CD8-positive, alpha-beta memory T cell (primary cell): ENCODE results near the gene PIK3R3. TPM values are rescaled to one million over a fixed set of nuclear protein-coding genes. Genes with fewer than 3 reads are reported as not detected.

Experiments
- CTCF ChIA-PET: fragments of 350-600 bp; sonication (Branson Sonifier 250); formaldehyde crosslinking; loops from one replicate; lab custom pipeline; 2021; ENCODE audit warnings: antibody characterized with exemption; lab: Charles Lee
- POLR2A ChIA-PET: fragments of 350-600 bp; sonication (Branson Sonifier 250); formaldehyde crosslinking; loops from one replicate; lab custom pipeline; 2021; ENCODE audit warnings: antibody characterized with exemption; lab: Charles Lee
- DNase-seq, 5 donors: peaks; one replicate each; pipeline versions ENCODE4 v3.0.0 to v3.0.0-alpha.2; 2020 to 2022; ENCODE audit warnings: mixed read lengths in 1 of 5
- H3K27ac ChIP-seq: one replicate; pipeline ENCODE4 v1.7.0; 2013; ENCODE audit warnings: low read depth, mild to moderate bottlenecking, low read length, moderate library complexity
- H3K27me3 ChIP-seq: 2 replicates; pipeline ENCODE4 v1.7.0; 2013; ENCODE audit warnings: low read length, mild to moderate bottlenecking; ENCODE audit not compliant: insufficient read depth, poor library complexity, severe bottlenecking
- H3K36me3 ChIP-seq: 2 replicates; pipeline ENCODE4 v1.7.0; 2013; ENCODE audit warnings: mild to moderate bottlenecking, low read length, moderate library complexity; ENCODE audit not compliant: insufficient read depth
- H3K4me1 ChIP-seq: 2 replicates; pipeline ENCODE4 v1.7.0; 2013; ENCODE audit warnings: mild to moderate bottlenecking, low read length, moderate library complexity; ENCODE audit not compliant: insufficient read depth
- H3K4me3 ChIP-seq: 2 replicates; pipeline ENCODE4 v1.7.0; 2013; ENCODE audit warnings: mild to moderate bottlenecking, low read length
- H3K9me3 ChIP-seq: 2 replicates; pipeline ENCODE4 v1.7.0; 2013; ENCODE audit warnings: mild to moderate bottlenecking, low read length
- H3K27ac Mint-ChIP-seq, 8 donors: one replicate each; pipeline ENCODE4 v1.8.0; 2020 to 2021; ENCODE audit warnings: mixed read lengths in 8 of 8, mild to moderate bottlenecking in 6 of 8, inconsistent platforms in 3 of 8, moderate library complexity in 3 of 8
- H3K27me3 Mint-ChIP-seq, 2 donors: one replicate each; pipeline ENCODE4 v1.8.0; 2020 to 2021; ENCODE audit warnings: mixed read lengths in 2 of 2, mild to moderate bottlenecking in 1 of 2, moderate library complexity in 1 of 2
- H3K36me3 Mint-ChIP-seq, 3 donors: one replicate each; pipeline ENCODE4 v1.8.0; 2020 to 2021; ENCODE audit warnings: mixed read lengths in 3 of 3, inconsistent platforms in 1 of 3, mild to moderate bottlenecking in 1 of 3
- H3K4me1 Mint-ChIP-seq, 3 donors: one replicate each; pipeline ENCODE4 v1.8.0; 2020 to 2021; ENCODE audit warnings: mixed read lengths in 3 of 3, inconsistent platforms in 1 of 3, mild to moderate bottlenecking in 1 of 3
- H3K4me3 Mint-ChIP-seq, 7 donors: one replicate each; pipeline ENCODE4 v1.8.0; 2020 to 2021; ENCODE audit warnings: mixed read lengths in 7 of 7, mild to moderate bottlenecking in 6 of 7, moderate library complexity in 4 of 7, inconsistent platforms in 2 of 7
- H3K9me3 Mint-ChIP-seq, 5 donors: one replicate each; pipeline ENCODE4 v1.8.0; 2020 to 2022; ENCODE audit warnings: mixed read lengths in 5 of 5, mild to moderate bottlenecking in 3 of 5, moderate library complexity in 2 of 5, inconsistent platforms in 1 of 5
- polyA plus RNA-seq: library from polyadenylated mRNA; unstranded; fragments of 300-500 nt; fragmentation: Illumina TruSeq; gene quantifications from one replicate; pipeline ENCODE4 v1.2.3, GENCODE V29; 2021
- total RNA-seq, 2 experiments: library from RNA; stranded (reverse); gene quantifications; one replicate each; pipeline ENCODE4 v1.2.3, GENCODE V29; 2021

The PIK3R3 gene
- total and polyA plus RNA-seq, 3 experiments from 2014 or later, result 3.3 to 4.7 (median 4.3) TPM

DNA sequence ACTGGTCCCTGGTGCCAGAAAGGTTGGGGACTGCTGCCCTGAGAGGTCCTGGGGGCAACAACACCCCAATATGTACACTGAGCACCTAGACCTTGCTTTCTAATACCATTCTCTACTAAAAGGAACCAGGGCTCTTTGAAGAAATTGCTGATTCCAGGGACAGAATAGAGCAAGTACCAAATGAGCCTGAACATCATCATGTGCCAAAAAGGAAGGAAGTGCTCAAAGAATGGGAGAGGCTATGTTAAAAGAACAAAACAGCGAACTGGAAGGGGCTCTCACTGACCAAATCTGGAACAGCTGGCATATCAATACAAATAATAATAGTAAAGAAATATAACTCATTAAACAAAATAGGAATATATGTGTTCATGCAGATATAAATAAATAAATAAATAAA lies 50.8 kb downstream of the PIK3R3 start:
- H3K27ac ChIP-seq, result no peak overlapping the region
- H3K9me3 ChIP-seq, result no peaks in the 10 kb centered on the region
- DNase-seq, result no peak
- ChIA-PET CTCF (no interaction called here), POLR2A (no interaction called here)
- Mint-ChIP-seq H3K27ac (no peak overlapping the region), H3K4me3 (no peak overlapping the region), H3K4me1 (no peaks in the 10 kb centered on the region), H3K27me3 (peaks cover 1 to 4% of the 10 kb centered on the region in 2 donors), H3K9me3 (no peaks in the 10 kb centered on the region), H3K36me3 (peaks cover 0 to 14% (median 0%) of the 10 kb centered on the region in 3 donors)
- H3K4me1 ChIP-seq, result no peaks in the 10 kb centered on the region
- no peaks in the 10 kb centered on the region for H3K27me3 ChIP-seq
- H3K4me3 ChIP-seq, result no peak overlapping the region
- H3K36me3 ChIP-seq, result no peaks in the 10 kb centered on the region

DNA sequence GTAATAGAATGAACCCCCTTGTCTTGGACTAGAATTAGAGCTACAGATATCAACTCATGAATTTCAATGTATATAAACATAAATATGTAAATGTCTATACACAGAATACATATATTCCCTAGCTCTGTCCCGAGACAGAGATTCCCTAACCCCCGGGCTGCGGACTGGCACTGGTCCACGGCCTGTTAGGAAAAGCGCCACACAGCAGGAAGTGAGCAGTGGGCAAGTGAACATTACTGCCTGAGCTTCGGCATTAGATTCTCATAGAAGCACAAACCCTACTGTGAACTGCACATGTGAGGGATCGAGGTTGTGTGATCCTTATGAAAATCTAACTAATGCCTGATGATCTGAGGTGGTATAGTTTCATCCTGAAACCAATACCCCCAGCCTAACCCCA lies 51.2 kb downstream of the PIK3R3 start:
- H3K4me1 ChIP-seq, result no peaks in the 10 kb centered on the region
- no peak for DNase-seq
- no peaks in the 10 kb centered on the region for H3K9me3 ChIP-seq
- no peak overlapping the region for H3K4me3 ChIP-seq
- H3K27me3 ChIP-seq, result no peaks in the 10 kb centered on the region
- Mint-ChIP-seq H3K27me3 (peaks cover 0 to 4% of the 10 kb centered on the region in 2 donors), H3K36me3 (peaks cover 0 to 14% (median 0%) of the 10 kb centered on the region in 3 donors), H3K4me1 (no peaks in the 10 kb centered on the region), H3K4me3 (no peak overlapping the region), H3K27ac (no peak overlapping the region), H3K9me3 (no peaks in the 10 kb centered on the region)
- CTCF ChIA-PET, result no interaction called here
- H3K36me3 ChIP-seq, result no peaks in the 10 kb centered on the region
- POLR2A ChIA-PET, result no interaction called here
- H3K27ac ChIP-seq, result no peak overlapping the region

DNA sequence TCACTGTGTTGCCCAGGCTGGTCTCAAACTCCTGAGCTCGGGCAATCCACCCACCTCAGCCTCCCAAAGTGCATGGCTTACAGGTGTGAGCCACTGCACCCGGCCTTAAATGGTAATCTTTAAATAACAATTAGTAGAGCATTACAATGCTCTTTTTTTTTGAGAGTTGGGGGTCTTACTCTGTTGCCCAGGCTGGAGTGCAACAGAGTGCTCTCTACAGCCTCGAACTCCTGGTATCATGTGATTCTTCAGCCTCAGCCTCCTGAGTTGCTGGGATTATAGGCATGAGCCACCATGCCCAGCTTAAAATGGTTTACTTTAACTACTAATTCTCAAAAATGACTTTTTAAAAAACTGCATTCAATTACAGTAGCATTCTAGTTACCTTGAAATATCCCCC lies 52.2 kb downstream of the PIK3R3 start:
- H3K4me1 ChIP-seq, result no peaks in the 10 kb centered on the region
- H3K27ac ChIP-seq, result no peak overlapping the region
- H3K36me3 ChIP-seq, result no peaks in the 10 kb centered on the region
- H3K27me3 Mint-ChIP-seq, result peaks cover 0 to 4% of the 10 kb centered on the region in 2 donors
- H3K9me3 Mint-ChIP-seq, result no peaks in the 10 kb centered on the region
- ChIA-PET CTCF (no interaction called here), POLR2A (interaction anchor here (0.6 kb wide), 1 partner anchor 50 kb away, joined by 3 read pairs; no protein-coding TSS in a partner anchor)
- no peak overlapping the region for H3K27ac Mint-ChIP-seq
- no peaks in the 10 kb centered on the region for H3K27me3 ChIP-seq
- no peak overlapping the region for H3K4me3 Mint-ChIP-seq
- no peaks in the 10 kb centered on the region for H3K9me3 ChIP-seq
- no peak overlapping the region for H3K4me3 ChIP-seq
- DNase-seq, result no peak
- H3K36me3 Mint-ChIP-seq, result peaks cover 0 to 14% (median 3%) of the 10 kb centered on the region in 3 donors
- no peaks in the 10 kb centered on the region for H3K4me1 Mint-ChIP-seq

DNA sequence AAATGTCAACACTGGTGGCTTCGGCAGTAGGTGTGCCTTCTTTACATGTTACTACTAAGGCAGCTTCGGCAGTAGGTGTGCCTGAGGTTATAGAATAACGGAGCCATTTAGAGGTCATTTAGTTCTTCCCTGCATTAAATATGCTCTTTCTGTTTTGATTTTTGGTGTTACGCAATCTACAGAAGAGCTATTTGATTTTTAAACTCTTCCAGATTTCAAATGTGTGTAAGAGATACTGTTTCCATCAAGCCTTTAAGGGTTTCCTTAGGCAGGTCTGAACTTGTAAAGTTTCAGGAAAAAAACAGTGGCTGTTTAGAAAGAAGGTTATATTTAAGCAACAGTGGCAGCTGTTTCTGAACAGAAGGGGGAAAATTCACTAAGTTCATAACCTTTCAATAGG lies 54.8 kb downstream of the PIK3R3 start:
- Histone ChIP-seq H3K4me1 (no peaks in the 10 kb centered on the region), H3K27ac (no peak overlapping the region), H3K36me3 (no peaks in the 10 kb centered on the region), H3K27me3 (no peaks in the 10 kb centered on the region), H3K4me3 (no peak overlapping the region), H3K9me3 (no peaks in the 10 kb centered on the region)
- Mint-ChIP-seq H3K4me1 (no peaks in the 10 kb centered on the region), H3K36me3 (peaks cover 0 to 4% (median 0%) of the 10 kb centered on the region in 3 donors), H3K27ac (no peak overlapping the region), H3K4me3 (no peak overlapping the region), H3K9me3 (no peaks in the 10 kb centered on the region), H3K27me3 (peaks cover 0 to 4% of the 10 kb centered on the region in 2 donors)
- no peak for DNase-seq
- POLR2A ChIA-PET, result no interaction called here
- CTCF ChIA-PET, result no interaction called here

DNA sequence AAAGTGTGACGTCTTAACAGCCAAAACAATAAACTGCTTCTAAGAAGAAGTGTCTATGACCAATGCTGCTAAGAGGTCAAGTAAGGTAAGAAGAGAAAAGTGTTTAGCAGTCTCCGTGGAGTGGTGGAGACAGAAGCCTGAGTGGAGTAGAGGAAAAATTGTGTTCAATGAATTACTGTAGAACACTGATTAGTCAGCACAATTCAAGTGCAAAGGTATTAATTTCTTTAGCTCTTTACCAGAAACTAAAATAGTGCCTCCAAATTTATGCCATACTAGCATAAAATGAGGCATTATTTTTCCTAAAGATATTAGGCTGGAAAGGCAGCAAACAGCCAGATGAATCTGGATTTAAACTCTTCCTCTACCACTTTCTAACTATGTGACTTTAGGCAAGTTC lies 56.1 kb downstream of the PIK3R3 start:
- no peaks in the 10 kb centered on the region for H3K27me3 ChIP-seq
- CTCF ChIA-PET, result no interaction called here
- no peak overlapping the region for H3K4me3 Mint-ChIP-seq
- peaks cover 0 to 4% (median 0%) of the 10 kb centered on the region in 3 donors for H3K36me3 Mint-ChIP-seq
- H3K27ac ChIP-seq, result no peak overlapping the region
- H3K9me3 Mint-ChIP-seq, result no peaks in the 10 kb centered on the region
- no peaks in the 10 kb centered on the region for H3K4me1 ChIP-seq
- H3K27me3 Mint-ChIP-seq, result no peaks in the 10 kb centered on the region
- DNase-seq, result no peak
- POLR2A ChIA-PET, result no interaction called here
- no peak overlapping the region for H3K27ac Mint-ChIP-seq
- no peaks in the 10 kb centered on the region for H3K4me1 Mint-ChIP-seq
- no peak overlapping the region for H3K4me3 ChIP-seq
- H3K9me3 ChIP-seq, result no peaks in the 10 kb centered on the region
- H3K36me3 ChIP-seq, result no peaks in the 10 kb centered on the region

DNA sequence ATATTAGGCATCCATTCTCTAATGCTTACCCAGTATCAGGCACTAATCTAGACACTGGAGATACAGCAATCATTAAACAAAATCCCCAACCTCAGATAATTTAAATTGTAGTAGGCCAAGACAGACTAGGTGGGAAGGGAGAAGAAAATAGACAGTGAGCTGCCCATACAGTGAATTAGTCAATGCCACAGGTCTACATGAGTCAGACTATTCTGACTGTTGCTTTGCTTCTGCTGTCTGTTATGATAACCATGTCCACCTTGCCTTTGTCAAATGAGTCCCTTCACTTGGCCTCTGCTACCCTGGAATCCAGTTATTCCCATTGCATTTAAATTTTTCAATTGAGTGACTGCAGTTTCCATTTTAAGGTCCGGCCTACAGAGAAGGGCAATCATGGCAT lies 59.5 kb downstream of the PIK3R3 start:
- Histone ChIP-seq H3K9me3 (no peaks in the 10 kb centered on the region), H3K36me3 (no peaks in the 10 kb centered on the region), H3K27ac (no peak overlapping the region), H3K4me1 (no peaks in the 10 kb centered on the region), H3K4me3 (no peak overlapping the region), H3K27me3 (no peaks in the 10 kb centered on the region)
- POLR2A ChIA-PET, result no interaction called here
- Mint-ChIP-seq H3K36me3 (peaks cover 0 to 4% (median 0%) of the 10 kb centered on the region in 3 donors), H3K27ac (no peak overlapping the region), H3K4me1 (no peaks in the 10 kb centered on the region), H3K27me3 (no peaks in the 10 kb centered on the region), H3K4me3 (no peak overlapping the region), H3K9me3 (no peaks in the 10 kb centered on the region)
- CTCF ChIA-PET, result no interaction called here
- DNase-seq, result no peak

DNA sequence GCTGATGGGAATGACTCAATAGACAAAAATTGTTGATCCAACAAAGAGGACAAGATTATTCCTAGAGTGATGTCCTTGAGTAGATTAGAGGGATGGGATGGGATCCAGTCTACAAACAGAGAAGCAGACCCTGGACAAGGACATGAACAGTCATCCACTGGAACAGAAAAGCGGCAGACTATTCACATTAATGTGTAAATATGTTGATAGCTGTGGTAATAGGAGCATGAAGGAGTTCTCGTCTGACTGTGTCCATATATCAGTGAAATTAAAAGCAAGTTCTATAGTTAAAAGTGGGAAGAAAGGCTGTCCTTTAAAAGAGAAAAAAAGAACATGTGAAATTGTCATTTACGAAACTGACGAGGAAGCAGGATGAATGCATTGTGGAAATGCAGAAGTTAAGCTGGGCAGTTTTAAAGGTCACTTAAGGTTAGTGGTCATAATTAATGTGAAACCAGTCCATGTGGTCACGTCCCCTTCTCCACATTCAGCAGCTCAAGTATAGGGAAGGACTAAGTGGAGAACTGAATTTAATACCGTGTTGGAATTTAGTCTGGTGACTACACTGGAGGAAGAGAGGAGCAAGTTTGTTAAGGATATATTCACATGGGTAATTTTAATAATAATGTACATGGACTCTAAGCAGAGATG lies 62.1 kb downstream of the PIK3R3 start:
- Histone ChIP-seq H3K27ac (peak overlapping the region; percentile 41), H3K9me3 (no peaks in the 10 kb centered on the region), H3K4me1 (peaks cover 6% of the 10 kb centered on the region), H3K4me3 (no peak overlapping the region), H3K27me3 (no peaks in the 10 kb centered on the region), H3K36me3 (no peaks in the 10 kb centered on the region)
- peaks cover 0 to 2% (median 0%) of the 10 kb centered on the region in 3 donors for H3K36me3 Mint-ChIP-seq
- DNase-seq, result no peak
- H3K4me3 Mint-ChIP-seq, result no peak overlapping the region
- no peaks in the 10 kb centered on the region for H3K9me3 Mint-ChIP-seq
- ChIA-PET CTCF (no interaction called here), POLR2A (no interaction called here)
- no peak overlapping the region for H3K27ac Mint-ChIP-seq
- peaks cover 4 to 8% (median 5%) of the 10 kb centered on the region in 3 donors for H3K4me1 Mint-ChIP-seq
- no peaks in the 10 kb centered on the region for H3K27me3 Mint-ChIP-seq

DNA sequence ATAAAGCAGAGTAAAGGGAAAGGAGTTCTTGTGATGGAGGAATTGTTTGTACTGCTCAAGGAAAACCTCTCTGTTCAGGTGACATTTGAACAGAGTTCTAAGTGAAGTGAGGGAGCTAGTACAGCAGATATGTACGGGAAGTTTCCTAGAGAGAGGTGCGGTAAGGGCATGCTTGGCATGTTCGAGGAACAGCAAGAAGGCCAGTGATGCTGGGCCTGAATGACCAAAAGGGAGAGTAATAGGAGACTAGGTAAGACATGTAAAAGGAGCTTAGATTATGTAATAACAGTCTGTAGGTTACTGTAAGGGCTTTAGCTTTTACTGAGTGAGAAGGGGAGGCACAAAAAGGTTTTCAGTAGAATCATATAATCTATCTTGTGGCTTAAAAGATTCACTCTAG lies 63.9 kb downstream of the PIK3R3 start:
- no peaks in the 10 kb centered on the region for H3K36me3 ChIP-seq
- Mint-ChIP-seq H3K27ac (no peak overlapping the region), H3K36me3 (no peaks in the 10 kb centered on the region), H3K27me3 (no peaks in the 10 kb centered on the region), H3K4me1 (peaks cover 10 to 19% (median 14%) of the 10 kb centered on the region in 3 donors), H3K9me3 (no peaks in the 10 kb centered on the region), H3K4me3 (no peak overlapping the region)
- H3K4me1 ChIP-seq, result peaks cover 12% of the 10 kb centered on the region
- ChIA-PET POLR2A (no interaction called here), CTCF (interaction anchor here (0.8 to 1.2 kb wide), 2 partner anchors 9 to 98 kb away, joined by 3 read pairs; no protein-coding TSS in a partner anchor)
- H3K27ac ChIP-seq, result no peak overlapping the region
- no peak for DNase-seq
- no peaks in the 10 kb centered on the region for H3K27me3 ChIP-seq
- H3K9me3 ChIP-seq, result no peaks in the 10 kb centered on the region
- H3K4me3 ChIP-seq, result no peak overlapping the region
